Renal cortical epithelial cell (primary cell): ENCODE data around the gene MYO16. TPM values are rescaled to one million over a fixed set of nuclear protein-coding genes. Genes with fewer than 3 reads are reported as not detected.

ENCODE experiments used
- DNase-seq: peaks from one replicate; pipeline ENCODE4 v3.0.0-alpha.2; 2011; ENCODE audit warnings: low read depth
- total RNA-seq: library from RNA; depleted of rRNA; stranded (reverse); fragments of >200 nt; gene quantifications from 2 replicates; pipeline ENCODE4 v1.2.3, GENCODE V29; 2014

The MYO16 gene
- total RNA-seq, 1 donor from 2014 or later = 0.15 TPM

GRCh38 chr13:109227344-109227940 is 598.0 kb downstream of the MYO16 start:
- DNase-seq = no peak

GRCh38 chr13:109228211-109228610 is 598.8 kb downstream of the MYO16 start:
- DNase-seq = no peak

GRCh38 chr13:109231888-109232287 is 602.5 kb downstream of the MYO16 start:
- DNase-seq = no peak

- no peak for DNase-seq
Observed at GRCh38 chr13:109233293-109233692, 603.9 kb downstream of the MYO16 start.

- DNase-seq = no peak
Observed at GRCh38 chr13:109235901-109236300, 606.5 kb downstream of the MYO16 start.

- no peak for DNase-seq
Observed at GRCh38 chr13:109241160-109241559, 611.7 kb downstream of the MYO16 start.

GRCh38 chr13:109243311-109243951 is 614.0 kb downstream of the MYO16 start:
- DNase-seq = peak; percentile 94

GRCh38 chr13:109244566-109244965 is 615.2 kb downstream of the MYO16 start:
- no peak for DNase-seq

- DNase-seq = no peak
Observed at GRCh38 chr13:109246001-109246400, 616.6 kb downstream of the MYO16 start.

- no peak for DNase-seq
Observed at GRCh38 chr13:109249780-109250528, 620.5 kb downstream of the MYO16 start.

- no peak for DNase-seq
Observed at GRCh38 chr13:109251956-109252355, 622.5 kb downstream of the MYO16 start.

- DNase-seq = no peak
Observed at GRCh38 chr13:109253316-109253715, 623.9 kb downstream of the MYO16 start.

- DNase-seq = no peak
Observed at GRCh38 chr13:109254274-109254673, 624.9 kb downstream of the MYO16 start.

- DNase-seq = no peak
Observed at GRCh38 chr13:109255141-109255856, 625.9 kb downstream of the MYO16 start.

- peak; percentile 100 for DNase-seq
Observed at GRCh38 chr13:109256866-109257760, 627.7 kb downstream of the MYO16 start.
